Activated CD4-positive, alpha-beta T cell treated with anti-CD3 and anti-CD28 coated beads, Interleukin-2, amount 50 U/mL, for 48 hours (primary cell): ENCODE data around the gene CEP63.

Experiments used
- DNase-seq, 2 experiments: peaks; one replicate each; pipeline ENCODE4 v3.0.0-alpha.2; 2020

The CEP63 gene

GRCh38 chr3:134471521-134472193, 14.2 kb upstream of the CEP63 start:
- no peak for DNase-seq

GRCh38 chr3:134472831-134473230, 13.0 kb upstream of the CEP63 start:
- no peak for DNase-seq

- peak; percentile 76 to 86 for DNase-seq
These were observed 11.8 kb upstream of the CEP63 start for GRCh38 chr3:134473868-134474546.

GRCh38 chr3:134474956-134475355, 10.9 kb upstream of the CEP63 start:
- DNase-seq = no peak

GRCh38 chr3:134476306-134476705, 9.6 kb upstream of the CEP63 start:
- DNase-seq = no peak

GRCh38 chr3:134477002-134477401, 8.9 kb upstream of the CEP63 start:
- no peak for DNase-seq

GRCh38 chr3:134477938-134478337, 7.9 kb upstream of the CEP63 start:
- DNase-seq = no peak

- no peak for DNase-seq
These were observed 5.3 kb upstream of the CEP63 start for GRCh38 chr3:134480546-134480945.

GRCh38 chr3:134481166-134481565, 4.7 kb upstream of the CEP63 start:
- DNase-seq = no peak

GRCh38 chr3:134482622-134483021, 3.2 kb upstream of the CEP63 start:
- no peak for DNase-seq

GRCh38 chr3:134483195-134483900, 2.5 kb upstream of the CEP63 start:
- DNase-seq = no peak

GRCh38 chr3:134485075-134485717, 661 bp upstream of the CEP63 start:
- DNase-seq = peak; percentile 90 to 92

- DNase-seq = no peak
These were observed 752 bp downstream of the CEP63 start for GRCh38 chr3:134486577-134487041.

- DNase-seq = peak in 1 of 2 experiments; percentile 20
These were observed 1.5 kb downstream of the CEP63 start for GRCh38 chr3:134487406-134487805.

- DNase-seq = no peak
These were observed 8.6 kb downstream of the CEP63 start for GRCh38 chr3:134494495-134494894.

- DNase-seq = no peak
These were observed 10.1 kb downstream of the CEP63 start for GRCh38 chr3:134495980-134496379.

- DNase-seq = no peak
These were observed 10.7 kb downstream of the CEP63 start for GRCh38 chr3:134496471-134497071.

GRCh38 chr3:134503266-134503665, 17.4 kb downstream of the CEP63 start:
- DNase-seq = no peak

- DNase-seq = no peak
These were observed 18.3 kb downstream of the CEP63 start for GRCh38 chr3:134504132-134504531.

GRCh38 chr3:134505485-134505884, 19.6 kb downstream of the CEP63 start:
- no peak for DNase-seq

GRCh38 chr3:134511500-134511899, 25.6 kb downstream of the CEP63 start:
- no peak for DNase-seq

GRCh38 chr3:134516905-134517304, 31.0 kb downstream of the CEP63 start:
- no peak for DNase-seq

- DNase-seq = no peak
These were observed 31.9 kb downstream of the CEP63 start for GRCh38 chr3:134517791-134518190.
